Ishikawa (cell line): ENCODE results near the gene CD58.

Experiments used
- CEBPB ChIP-seq: IDR thresholded peaks from 2 replicates; pipeline ENCODE4 v1.6.1; 2012
- EP300 ChIP-seq: IDR thresholded peaks from 2 replicates; pipeline ENCODE4 v1.6.1; 2012; ENCODE audit warnings: borderline replicate concordance
- FOXM1 ChIP-seq: IDR thresholded peaks from 2 replicates; pipeline ENCODE4 v1.6.1; 2012; ENCODE audit warnings: low read depth, borderline replicate concordance
- MAX ChIP-seq: IDR thresholded peaks from 2 replicates; pipeline ENCODE4 v1.6.1; 2012
- RAD21 ChIP-seq: IDR thresholded peaks from 2 replicates; pipeline ENCODE4 v1.6.1; 2012; ENCODE audit warnings: low read depth
- REST ChIP-seq: IDR thresholded peaks from 2 replicates; pipeline ENCODE4 v1.6.1; 2012; ENCODE audit warnings: low read depth, mild to moderate bottlenecking
- TAF1 ChIP-seq: IDR thresholded peaks from 2 replicates; pipeline ENCODE4 v1.6.1; 2012; ENCODE audit warnings: low read depth, mild to moderate bottlenecking
- TEAD4 ChIP-seq: IDR thresholded peaks from 2 replicates; pipeline ENCODE4 v1.6.1; 2012
- YY1 ChIP-seq: IDR thresholded peaks from 2 replicates; pipeline ENCODE4 v1.6.1; 2012; ENCODE audit warnings: low read depth
- ZBTB7A ChIP-seq: IDR thresholded peaks from 2 replicates; pipeline ENCODE4 v1.6.1; 2012; ENCODE audit warnings: low read depth

DNA sequence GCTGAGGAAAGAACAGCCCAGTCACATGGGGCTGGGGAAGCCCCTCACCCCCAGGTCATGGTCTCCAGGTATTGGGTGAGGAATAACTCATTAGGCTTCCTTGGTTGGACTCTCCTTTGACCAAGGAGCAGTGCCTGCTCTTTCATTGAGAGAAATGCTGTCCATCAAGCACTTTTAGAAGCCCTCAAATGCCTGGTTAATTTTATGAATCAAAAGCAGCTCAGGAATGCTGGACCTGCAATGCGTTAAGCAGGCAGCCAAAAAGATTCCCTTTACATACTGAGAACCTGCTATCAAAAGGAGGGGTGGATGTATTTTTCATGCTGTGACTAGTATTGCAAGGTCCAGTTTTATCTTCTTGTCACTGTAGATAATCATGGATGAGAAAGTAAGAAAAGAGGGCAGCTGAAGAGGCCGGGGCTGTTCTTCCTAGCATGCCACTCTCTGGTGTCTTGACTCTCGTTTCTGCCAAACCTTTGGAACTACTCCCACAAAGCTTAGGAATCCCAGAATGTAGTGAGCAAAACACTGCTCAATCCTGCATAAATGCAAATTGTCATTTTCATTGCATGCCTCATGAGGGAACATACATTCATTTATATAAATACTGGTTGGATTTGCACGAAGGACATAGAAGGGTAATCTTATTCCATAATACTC lies 2.1 kb upstream of the CD58 start:
- TF ChIP-seq FOXM1 (no peak), CEBPB (no peak), ZBTB7A (no peak), RAD21 (no peak), TAF1 (no peak), REST (no peak), EP300 (no peak), YY1 (no peak), MAX (no peak), TEAD4 (no peak)
